RWPE1 (cell line): ENCODE data around the gene DPP6.

Source experiments
- CTCF ChIA-PET: fragments of 350-600 bp; sonication (Branson Sonifier 250); formaldehyde crosslinking; extraction: SDS; loops from one replicate; lab custom pipeline; 2021; lab: Yijun Ruan, JAX
- POLR2A ChIA-PET: fragments of 400-600 bp; formaldehyde crosslinking; extraction: SDS; loops from one replicate; lab custom pipeline; 2020; ENCODE audit warnings: antibody characterized with exemption; ENCODE audit not compliant: low non-redundant PET; lab: Yijun Ruan, JAX
- DNase-seq: peaks from one replicate; pipeline ENCODE4 v3.0.0; 2012; ENCODE audit warnings: low spot score
- H3K27ac ChIP-seq: fragments of 450-650 bp; 2 replicates; pipeline ENCODE4 v1.5.1; 2017
- CTCF ChIP-seq: fragments of 450-650 bp; conservative IDR thresholded peaks from 2 replicates; pipeline ENCODE4 v1.5.1; 2017; ENCODE audit warnings: low read depth, mild to moderate bottlenecking

DPP6 gene

GRCh38 chr7:154804449-154804848 is 752.3 kb downstream of the DPP6 start:
- peak; percentile 55 for DNase-seq
- CTCF ChIA-PET = interaction anchor here (0.6 kb wide), 1 partner anchor 196 kb away, joined by 3 read pairs; no protein-coding TSS in a partner anchor

GRCh38 chr7:154812027-154812426 is 759.8 kb downstream of the DPP6 start:
- DNase-seq = no peak
- CTCF ChIA-PET = interaction anchor here (0.6 kb wide), 1 partner anchor 24 kb away, joined by 3 read pairs; no protein-coding TSS in a partner anchor
- POLR2A ChIA-PET = no interaction called here
- TF ChIP-seq CTCF = no peak
- no peak overlapping the region for H3K27ac ChIP-seq

More at GRCh38 chr7:154804449-154804848, 752.3 kb downstream of the DPP6 start:
- POLR2A ChIA-PET = no interaction called here
- TF ChIP-seq CTCF = no peak
- no peak overlapping the region for H3K27ac ChIP-seq

- ChIA-PET CTCF (no interaction called here), POLR2A (no interaction called here)
- no peak overlapping the region for H3K27ac ChIP-seq
- DNase-seq = no peak
- TF ChIP-seq CTCF = no peak
These were observed 765.2 kb downstream of the DPP6 start for GRCh38 chr7:154817224-154817896.

GRCh38 chr7:154827007-154827406 is 774.8 kb downstream of the DPP6 start:
- ChIA-PET CTCF (interaction anchor here (0.9 kb wide), 1 partner anchor 101 kb away, joined by 3 read pairs; no protein-coding TSS in a partner anchor), POLR2A (no interaction called here)
- DNase-seq = no peak
- TF ChIP-seq CTCF = no peak
- no peak overlapping the region for H3K27ac ChIP-seq

- ChIA-PET POLR2A (no interaction called here), CTCF (no interaction called here)
- no peak for TF ChIP-seq CTCF
- no peak overlapping the region for H3K27ac ChIP-seq
- no peak for DNase-seq
These were observed 780.5 kb downstream of the DPP6 start for GRCh38 chr7:154832557-154833138.

- no peak for DNase-seq
- POLR2A ChIA-PET = no interaction called here
- no peak for TF ChIP-seq CTCF
- H3K27ac ChIP-seq = no peak overlapping the region
- CTCF ChIA-PET = no interaction called here
These were observed 783.8 kb downstream of the DPP6 start for GRCh38 chr7:154836021-154836448.
